Neural cell (in vitro differentiated cells): Measurements from ENCODE around the gene DNAJC15. TPM values are rescaled to one million over a fixed set of nuclear protein-coding genes. Genes with fewer than 3 reads are reported as not detected.

Experiments used
- H2AFZ ChIP-seq: fragments of 200-600, 300-800 bp; sonication (generic), shearing (Covaris generic); 2 replicates; pipeline ENCODE4 v1.6.0; 2014; ENCODE audit warnings: low read depth, mild to moderate bottlenecking, antibody characterized with exemption, low read length, moderate library complexity
- H3F3A ChIP-seq: fragments of 200-600 bp; shearing (Covaris generic); 2 replicates; pipeline ENCODE4 v1.6.1; 2016; ENCODE audit warnings: mild to moderate bottlenecking, moderate library complexity, mixed read lengths, antibody characterized with exemption, low read length; ENCODE audit not compliant: insufficient read depth, poor library complexity, severe bottlenecking
- H3K27ac ChIP-seq: fragments of 200-600, 300-800 bp; sonication (generic), shearing (Covaris generic); 2 replicates; pipeline ENCODE4 v1.5.1; 2014; ENCODE audit warnings: mild to moderate bottlenecking, low read length, moderate library complexity
- H3K27me3 ChIP-seq: fragments of 300-800, 200-600 bp; sonication (generic), shearing (Covaris generic); 2 replicates; pipeline ENCODE4 v1.6.0; 2014; ENCODE audit warnings: mild to moderate bottlenecking, low read depth, low read length, moderate library complexity; ENCODE audit not compliant: insufficient read depth
- H3K36me3 ChIP-seq: fragments of 300-800, 200-600 bp; sonication (generic), shearing (Covaris generic); 2 replicates; pipeline ENCODE4 v1.5.1; 2014; ENCODE audit warnings: mild to moderate bottlenecking, antibody characterized with exemption, low read length, moderate library complexity; ENCODE audit not compliant: insufficient read depth
- H3K4me2 ChIP-seq: fragments of 300-800, 200-600 bp; sonication (generic), shearing (Covaris generic); 2 replicates; pipeline ENCODE4 v1.6.0; 2014; ENCODE audit warnings: mild to moderate bottlenecking, low read length
- H3K4me3 ChIP-seq: fragments of 300-800, 200-600 bp; sonication (generic), shearing (Covaris generic); 2 replicates; pipeline ENCODE4 v1.5.1; 2014; ENCODE audit warnings: mild to moderate bottlenecking, low read length, moderate library complexity
- H3K79me2 ChIP-seq: fragments of 200-600 bp; shearing (Covaris generic); replicated peaks from 2 replicates; pipeline ENCODE4 v1.6.0; 2014; ENCODE audit warnings: mild to moderate bottlenecking, low read length, moderate library complexity; ENCODE audit not compliant: insufficient read depth
- H3K9ac ChIP-seq: fragments of 300-800, 200-600 bp; sonication (generic), shearing (Covaris generic); 2 replicates; pipeline ENCODE4 v1.6.1; 2016; ENCODE audit warnings: mild to moderate bottlenecking, low read length, mixed read lengths
- H3K9me2 ChIP-seq: fragments of 200-600 bp; shearing (Covaris generic); 2 replicates; pipeline ENCODE4 v1.6.1; 2016; ENCODE audit warnings: mild to moderate bottlenecking, low read length, mixed read lengths; ENCODE audit not compliant: insufficient read depth
- H3K9me3 ChIP-seq: fragments of 200-600, 300-800 bp; sonication (generic), shearing (Covaris generic); 2 replicates; pipeline ENCODE4 v1.6.1; 2016; ENCODE audit warnings: mild to moderate bottlenecking, mixed run types, low read length, moderate library complexity, mixed read lengths
- H4K20me1 ChIP-seq: fragments of 200-600 bp; shearing (Covaris generic); 2 replicates; pipeline ENCODE4 v1.6.1; 2016; ENCODE audit warnings: mild to moderate bottlenecking, mixed run types; ENCODE audit not compliant: insufficient read depth
- EP300 ChIP-seq: fragments of 450-650 bp; conservative IDR thresholded peaks from 2 replicates; pipeline ENCODE4 v1.6.1; 2014; ENCODE audit warnings: antibody characterized with exemption, mild to moderate bottlenecking, moderate library complexity; ENCODE audit not compliant: poor library complexity, severe bottlenecking
- EZH2 ChIP-seq: fragments of 200-600, 300-800 bp; shearing (Covaris generic), sonication (generic); IDR thresholded peaks from 2 replicates; pipeline ENCODE4 v1.6.1; 2014; ENCODE audit warnings: antibody characterized with exemption, low read length, borderline replicate concordance, mild to moderate bottlenecking; ENCODE audit not compliant: insufficient read depth, poor library complexity, severe bottlenecking
- MXI1 ChIP-seq: fragments of 450-650 bp; conservative IDR thresholded peaks from 2 replicates; pipeline ENCODE4 v1.6.1; 2014; ENCODE audit warnings: antibody characterized with exemption, mild to moderate bottlenecking; ENCODE audit not compliant: poor library complexity, severe bottlenecking
- POLR2AphosphoS5 ChIP-seq: IDR thresholded peaks from 2 replicates; pipeline ENCODE4 v1.6.1; 2012
- RAD21 ChIP-seq: fragments of 450-650 bp; conservative IDR thresholded peaks from 2 replicates; pipeline ENCODE4 v1.6.1; 2014; ENCODE audit warnings: antibody characterized with exemption, mild to moderate bottlenecking, moderate library complexity
- SMC3 ChIP-seq: fragments of 450-650 bp; conservative IDR thresholded peaks from 2 replicates; pipeline ENCODE4 v1.6.1; 2014; ENCODE audit warnings: antibody characterized with exemption, mild to moderate bottlenecking, moderate library complexity; ENCODE audit not compliant: poor library complexity
- TAF1 ChIP-seq: IDR thresholded peaks from 2 replicates; pipeline ENCODE4 v1.6.1; 2012; ENCODE audit warnings: low read depth
- polyA plus RNA-seq: library from polyadenylated mRNA; depleted of rRNA; stranded (reverse); fragments of >200 nt; gene quantifications from 2 replicates; pipeline ENCODE4 v1.2.3, GENCODE V29; 2014
- TF ChIP-seq, protein P1 (sequence below): fragments of 450-650 bp; IDR thresholded peaks from 2 replicates; pipeline ENCODE4 v1.5.1; 2014; ENCODE audit warnings: antibody characterized with exemption, mild to moderate bottlenecking, moderate library complexity; ENCODE audit not compliant: poor library complexity, severe bottlenecking
- TF ChIP-seq, protein P2 (sequence below): IDR thresholded peaks from 2 replicates; pipeline ENCODE4 v1.6.1; 2012; ENCODE audit warnings: borderline replicate concordance

DNAJC15 gene
- polyA plus RNA-seq, 1 donor from 2014 or later: 0.84 TPM

DNA sequence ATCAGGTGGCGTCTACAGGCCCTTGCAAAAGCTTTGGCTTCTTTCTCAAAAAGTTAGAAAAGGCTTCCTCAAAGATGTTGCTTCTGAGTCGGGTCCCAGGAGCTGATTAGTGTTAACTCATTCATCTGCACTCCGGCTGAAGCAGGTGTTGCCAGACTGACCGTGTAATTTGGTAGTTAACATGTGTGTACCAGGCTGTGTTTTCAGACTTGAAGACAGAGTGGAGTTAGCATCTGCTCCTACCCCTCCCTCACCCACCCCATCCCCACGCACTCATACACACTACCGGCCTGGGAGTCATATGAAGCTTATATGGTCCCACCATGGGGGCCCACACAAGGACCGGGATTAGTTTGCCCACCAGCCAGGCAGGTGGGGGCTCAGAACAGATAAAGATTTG, 111.5 kb downstream of the DNAJC15 start:
- Histone ChIP-seq H3F3A (peaks cover 9% of the 10 kb centered on the region), H2AFZ (no peak overlapping the region), H3K4me2 (no peak overlapping the region), H3K27ac (no peak overlapping the region), H3K9me2 (no peaks in the 10 kb centered on the region), H3K9ac (no peak overlapping the region), H3K9me3 (no peaks in the 10 kb centered on the region), H3K27me3 (no peaks in the 10 kb centered on the region), H3K4me3 (no peak overlapping the region), H3K36me3 (no peaks in the 10 kb centered on the region), H3K79me2 (no peaks in the 10 kb centered on the region), H4K20me1 (no peaks in the 10 kb centered on the region)
- TF ChIP-seq RAD21: no peak
- TF ChIP-seq, protein P1, sequence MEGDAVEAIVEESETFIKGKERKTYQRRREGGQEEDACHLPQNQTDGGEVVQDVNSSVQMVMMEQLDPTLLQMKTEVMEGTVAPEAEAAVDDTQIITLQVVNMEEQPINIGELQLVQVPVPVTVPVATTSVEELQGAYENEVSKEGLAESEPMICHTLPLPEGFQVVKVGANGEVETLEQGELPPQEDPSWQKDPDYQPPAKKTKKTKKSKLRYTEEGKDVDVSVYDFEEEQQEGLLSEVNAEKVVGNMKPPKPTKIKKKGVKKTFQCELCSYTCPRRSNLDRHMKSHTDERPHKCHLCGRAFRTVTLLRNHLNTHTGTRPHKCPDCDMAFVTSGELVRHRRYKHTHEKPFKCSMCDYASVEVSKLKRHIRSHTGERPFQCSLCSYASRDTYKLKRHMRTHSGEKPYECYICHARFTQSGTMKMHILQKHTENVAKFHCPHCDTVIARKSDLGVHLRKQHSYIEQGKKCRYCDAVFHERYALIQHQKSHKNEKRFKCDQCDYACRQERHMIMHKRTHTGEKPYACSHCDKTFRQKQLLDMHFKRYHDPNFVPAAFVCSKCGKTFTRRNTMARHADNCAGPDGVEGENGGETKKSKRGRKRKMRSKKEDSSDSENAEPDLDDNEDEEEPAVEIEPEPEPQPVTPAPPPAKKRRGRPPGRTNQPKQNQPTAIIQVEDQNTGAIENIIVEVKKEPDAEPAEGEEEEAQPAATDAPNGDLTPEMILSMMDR: no peak
- TF ChIP-seq POLR2AphosphoS5: no peak
- no peak for TF ChIP-seq EZH2
- TF ChIP-seq TAF1: no peak
- TF ChIP-seq EP300: no peak
- TF ChIP-seq MXI1: no peak
- TF ChIP-seq, protein P2, sequence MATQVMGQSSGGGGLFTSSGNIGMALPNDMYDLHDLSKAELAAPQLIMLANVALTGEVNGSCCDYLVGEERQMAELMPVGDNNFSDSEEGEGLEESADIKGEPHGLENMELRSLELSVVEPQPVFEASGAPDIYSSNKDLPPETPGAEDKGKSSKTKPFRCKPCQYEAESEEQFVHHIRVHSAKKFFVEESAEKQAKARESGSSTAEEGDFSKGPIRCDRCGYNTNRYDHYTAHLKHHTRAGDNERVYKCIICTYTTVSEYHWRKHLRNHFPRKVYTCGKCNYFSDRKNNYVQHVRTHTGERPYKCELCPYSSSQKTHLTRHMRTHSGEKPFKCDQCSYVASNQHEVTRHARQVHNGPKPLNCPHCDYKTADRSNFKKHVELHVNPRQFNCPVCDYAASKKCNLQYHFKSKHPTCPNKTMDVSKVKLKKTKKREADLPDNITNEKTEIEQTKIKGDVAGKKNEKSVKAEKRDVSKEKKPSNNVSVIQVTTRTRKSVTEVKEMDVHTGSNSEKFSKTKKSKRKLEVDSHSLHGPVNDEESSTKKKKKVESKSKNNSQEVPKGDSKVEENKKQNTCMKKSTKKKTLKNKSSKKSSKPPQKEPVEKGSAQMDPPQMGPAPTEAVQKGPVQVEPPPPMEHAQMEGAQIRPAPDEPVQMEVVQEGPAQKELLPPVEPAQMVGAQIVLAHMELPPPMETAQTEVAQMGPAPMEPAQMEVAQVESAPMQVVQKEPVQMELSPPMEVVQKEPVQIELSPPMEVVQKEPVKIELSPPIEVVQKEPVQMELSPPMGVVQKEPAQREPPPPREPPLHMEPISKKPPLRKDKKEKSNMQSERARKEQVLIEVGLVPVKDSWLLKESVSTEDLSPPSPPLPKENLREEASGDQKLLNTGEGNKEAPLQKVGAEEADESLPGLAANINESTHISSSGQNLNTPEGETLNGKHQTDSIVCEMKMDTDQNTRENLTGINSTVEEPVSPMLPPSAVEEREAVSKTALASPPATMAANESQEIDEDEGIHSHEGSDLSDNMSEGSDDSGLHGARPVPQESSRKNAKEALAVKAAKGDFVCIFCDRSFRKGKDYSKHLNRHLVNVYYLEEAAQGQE: no peak
- no peak for TF ChIP-seq SMC3

DNA sequence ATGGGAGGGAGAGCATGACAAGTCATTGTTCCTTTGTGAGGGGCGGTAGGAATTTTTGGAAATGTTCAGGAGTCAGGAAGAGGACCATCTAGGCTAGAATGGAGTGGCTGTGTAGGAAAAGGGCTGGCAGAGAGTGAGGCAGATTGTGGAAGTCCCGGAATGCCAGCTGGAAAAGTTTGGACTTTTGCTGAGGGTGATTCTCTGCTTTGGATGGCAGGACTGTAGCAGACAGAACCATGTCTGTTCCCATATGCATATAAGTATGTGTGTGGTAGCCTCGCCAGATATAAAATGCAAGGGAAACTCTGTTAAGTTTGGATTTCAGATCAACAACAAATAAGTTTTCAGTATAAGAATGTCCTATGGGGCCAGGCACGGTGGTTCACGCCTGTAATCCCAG, 112.1 kb downstream of the DNAJC15 start:
- TF ChIP-seq RAD21 (no peak), EP300 (no peak), MXI1 (no peak), EZH2 (no peak), TAF1 (no peak), POLR2AphosphoS5 (no peak)
- TF ChIP-seq, protein P1: no peak
- TF ChIP-seq, protein P2: no peak
- Histone ChIP-seq H3K79me2 (no peaks in the 10 kb centered on the region), H2AFZ (no peak overlapping the region), H3K36me3 (no peaks in the 10 kb centered on the region), H3F3A (peaks cover 7% of the 10 kb centered on the region), H3K4me2 (no peak overlapping the region), H3K27me3 (no peaks in the 10 kb centered on the region), H3K27ac (no peak overlapping the region), H3K9ac (no peak overlapping the region), H3K9me3 (no peaks in the 10 kb centered on the region), H3K4me3 (no peak overlapping the region), H3K9me2 (no peaks in the 10 kb centered on the region), H4K20me1 (no peaks in the 10 kb centered on the region)
